Nephron progenitor cell (in vitro differentiated cells): ENCODE data around the gene XYLT2.

Experiments used
- DNase-seq: peaks from one replicate; pipeline ENCODE4 v3.0.0; 2021
- H3K27ac Mint-ChIP-seq: 2 replicates; pipeline ENCODE4 v1.8.0; 2021; ENCODE audit warnings: mild to moderate bottlenecking, moderate library complexity, mixed read lengths
- H3K27me3 Mint-ChIP-seq: 2 replicates; pipeline ENCODE4 v1.8.0; 2021; ENCODE audit warnings: mild to moderate bottlenecking, low read depth, mixed read lengths; ENCODE audit not compliant: poor library complexity
- H3K36me3 Mint-ChIP-seq: 2 replicates; pipeline ENCODE4 v1.8.0; 2021; ENCODE audit warnings: low read depth, mixed read lengths
- H3K4me1 Mint-ChIP-seq: 2 replicates; pipeline ENCODE4 v1.8.0; 2021; ENCODE audit warnings: mixed read lengths
- H3K4me3 Mint-ChIP-seq: 2 replicates; pipeline ENCODE4 v1.8.0; 2021; ENCODE audit warnings: mild to moderate bottlenecking, moderate library complexity, mixed read lengths
- H3K9me3 Mint-ChIP-seq: 2 replicates; pipeline ENCODE4 v1.8.0; 2021; ENCODE audit warnings: mild to moderate bottlenecking, moderate library complexity, mixed read lengths
- TF ChIP-seq, protein P1 (sequence below): fragments of 200-600 bp; sonication (generic); IDR thresholded peaks from 2 replicates; pipeline ENCODE4 v1.5.0; 2021; ENCODE audit warnings: antibody characterized with exemption

XYLT2 gene

GRCh38 chr17:50353600-50354195 is 7.8 kb downstream of the XYLT2 start:
- Mint-ChIP-seq H3K9me3 (no peaks in the 10 kb centered on the region), H3K4me1 (peaks cover 22% of the 10 kb centered on the region), H3K27me3 (peaks cover 3% of the 10 kb centered on the region), H3K36me3 (peaks cover 42% of the 10 kb centered on the region), H3K27ac (peak overlapping the region; percentile 90), H3K4me3 (no peak overlapping the region)
- TF ChIP-seq, protein P1, sequence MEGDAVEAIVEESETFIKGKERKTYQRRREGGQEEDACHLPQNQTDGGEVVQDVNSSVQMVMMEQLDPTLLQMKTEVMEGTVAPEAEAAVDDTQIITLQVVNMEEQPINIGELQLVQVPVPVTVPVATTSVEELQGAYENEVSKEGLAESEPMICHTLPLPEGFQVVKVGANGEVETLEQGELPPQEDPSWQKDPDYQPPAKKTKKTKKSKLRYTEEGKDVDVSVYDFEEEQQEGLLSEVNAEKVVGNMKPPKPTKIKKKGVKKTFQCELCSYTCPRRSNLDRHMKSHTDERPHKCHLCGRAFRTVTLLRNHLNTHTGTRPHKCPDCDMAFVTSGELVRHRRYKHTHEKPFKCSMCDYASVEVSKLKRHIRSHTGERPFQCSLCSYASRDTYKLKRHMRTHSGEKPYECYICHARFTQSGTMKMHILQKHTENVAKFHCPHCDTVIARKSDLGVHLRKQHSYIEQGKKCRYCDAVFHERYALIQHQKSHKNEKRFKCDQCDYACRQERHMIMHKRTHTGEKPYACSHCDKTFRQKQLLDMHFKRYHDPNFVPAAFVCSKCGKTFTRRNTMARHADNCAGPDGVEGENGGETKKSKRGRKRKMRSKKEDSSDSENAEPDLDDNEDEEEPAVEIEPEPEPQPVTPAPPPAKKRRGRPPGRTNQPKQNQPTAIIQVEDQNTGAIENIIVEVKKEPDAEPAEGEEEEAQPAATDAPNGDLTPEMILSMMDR, result no peak
- no peak for DNase-seq

GRCh38 chr17:50354198-50354597 is 8.3 kb downstream of the XYLT2 start:
- no peak overlapping the region for H3K27ac Mint-ChIP-seq
- H3K36me3 Mint-ChIP-seq, result peaks cover 47% of the 10 kb centered on the region
- peaks cover 3% of the 10 kb centered on the region for H3K27me3 Mint-ChIP-seq
- TF ChIP-seq, protein P1, result no peak
- H3K9me3 Mint-ChIP-seq, result no peaks in the 10 kb centered on the region
- H3K4me1 Mint-ChIP-seq, result peaks cover 17% of the 10 kb centered on the region
- no peak overlapping the region for H3K4me3 Mint-ChIP-seq
- no peak for DNase-seq

- Mint-ChIP-seq H3K4me3 (no peak overlapping the region), H3K4me1 (peaks cover 16% of the 10 kb centered on the region), H3K27ac (no peak overlapping the region), H3K36me3 (peaks cover 48% of the 10 kb centered on the region), H3K27me3 (peaks cover 3% of the 10 kb centered on the region), H3K9me3 (no peaks in the 10 kb centered on the region)
- DNase-seq, result no peak
- TF ChIP-seq, protein P1, result no peak
These were observed 8.8 kb downstream of the XYLT2 start for GRCh38 chr17:50354776-50355175.

- no peak for DNase-seq
- TF ChIP-seq, protein P1, result no peak
- no peak overlapping the region for H3K4me3 Mint-ChIP-seq
- H3K9me3 Mint-ChIP-seq, result no peaks in the 10 kb centered on the region
- H3K27me3 Mint-ChIP-seq, result peaks cover 2% of the 10 kb centered on the region
- peaks cover 15% of the 10 kb centered on the region for H3K4me1 Mint-ChIP-seq
- peaks cover 48% of the 10 kb centered on the region for H3K36me3 Mint-ChIP-seq
- no peak overlapping the region for H3K27ac Mint-ChIP-seq
These were observed 9.4 kb downstream of the XYLT2 start for GRCh38 chr17:50355336-50355700.

- H3K4me1 Mint-ChIP-seq, result peaks cover 10% of the 10 kb centered on the region
- TF ChIP-seq, protein P1, result no peak
- H3K27me3 Mint-ChIP-seq, result no peaks in the 10 kb centered on the region
- DNase-seq, result no peak
- no peaks in the 10 kb centered on the region for H3K9me3 Mint-ChIP-seq
- no peak overlapping the region for H3K27ac Mint-ChIP-seq
- H3K4me3 Mint-ChIP-seq, result no peak overlapping the region
- H3K36me3 Mint-ChIP-seq, result peaks cover 43% of the 10 kb centered on the region
These were observed 9.9 kb downstream of the XYLT2 start for GRCh38 chr17:50355701-50356341.

- TF ChIP-seq, protein P1, result no peak
- peaks cover 5% of the 10 kb centered on the region for H3K4me1 Mint-ChIP-seq
- no peak overlapping the region for H3K27ac Mint-ChIP-seq
- H3K9me3 Mint-ChIP-seq, result no peaks in the 10 kb centered on the region
- H3K36me3 Mint-ChIP-seq, result peaks cover 39% of the 10 kb centered on the region
- DNase-seq, result no peak
- no peaks in the 10 kb centered on the region for H3K27me3 Mint-ChIP-seq
- no peak overlapping the region for H3K4me3 Mint-ChIP-seq
These were observed 10.5 kb downstream of the XYLT2 start for GRCh38 chr17:50356418-50356817.
